Mesangial cell (primary cell): ENCODE measurements around the gene EPS8L2. TPM values are rescaled to one million over a fixed set of nuclear protein-coding genes. Genes with fewer than 3 reads are reported as not detected.

ENCODE experiments used
- total RNA-seq: library from RNA; depleted of rRNA; stranded (reverse); fragments of >200 nt; gene quantifications from 2 replicates; pipeline ENCODE4 v1.2.3, GENCODE V29; 2015

EPS8L2 gene
- total RNA-seq = 104 and 173 TPM in 2 replicates

DNA sequence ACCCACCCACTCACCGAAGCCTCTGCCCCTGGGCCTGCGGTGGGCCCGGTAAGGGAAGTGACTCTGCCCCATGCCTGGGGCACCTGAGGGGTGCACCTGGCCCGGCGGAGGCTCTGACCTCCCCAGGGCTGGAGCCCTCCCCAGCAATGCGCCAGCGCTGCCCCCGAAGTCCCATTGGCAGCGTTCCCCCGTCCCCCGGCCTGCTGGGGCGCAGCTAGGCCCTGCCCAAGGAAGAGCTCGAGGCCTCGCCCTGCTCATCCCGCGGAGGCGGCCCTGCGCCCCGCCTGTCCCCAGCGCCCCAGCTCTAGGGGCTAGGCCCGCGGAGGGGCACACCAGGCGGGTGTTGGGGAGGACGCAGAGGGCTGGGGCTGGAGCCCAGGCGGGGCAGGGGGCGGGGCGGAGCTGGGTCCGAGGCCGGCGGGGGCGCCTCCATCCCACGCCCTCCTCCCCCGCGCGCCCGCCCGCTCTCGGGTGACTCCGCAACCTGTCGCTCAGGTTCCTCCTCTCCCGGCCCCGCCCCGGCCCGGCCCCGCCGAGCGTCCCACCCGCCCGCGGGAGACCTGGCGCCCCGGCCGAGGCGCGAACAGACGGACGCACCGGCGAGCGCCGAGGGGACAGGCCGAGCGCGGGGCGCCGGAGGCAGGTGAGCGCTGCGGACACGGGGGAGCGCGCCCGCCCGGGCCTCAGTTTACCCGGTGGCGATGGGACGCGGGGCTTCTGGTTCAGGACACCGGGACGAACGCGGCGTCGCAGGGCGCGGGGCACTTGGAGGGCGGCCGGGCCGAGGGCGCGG lies at the start of gene EPS8L2:
TSS of gene EPS8L2 (plus strand) at position 586 of the 793 bp plus-strand sequence. CDS start 3,177 bp downstream, outside the sequence.

DNA sequence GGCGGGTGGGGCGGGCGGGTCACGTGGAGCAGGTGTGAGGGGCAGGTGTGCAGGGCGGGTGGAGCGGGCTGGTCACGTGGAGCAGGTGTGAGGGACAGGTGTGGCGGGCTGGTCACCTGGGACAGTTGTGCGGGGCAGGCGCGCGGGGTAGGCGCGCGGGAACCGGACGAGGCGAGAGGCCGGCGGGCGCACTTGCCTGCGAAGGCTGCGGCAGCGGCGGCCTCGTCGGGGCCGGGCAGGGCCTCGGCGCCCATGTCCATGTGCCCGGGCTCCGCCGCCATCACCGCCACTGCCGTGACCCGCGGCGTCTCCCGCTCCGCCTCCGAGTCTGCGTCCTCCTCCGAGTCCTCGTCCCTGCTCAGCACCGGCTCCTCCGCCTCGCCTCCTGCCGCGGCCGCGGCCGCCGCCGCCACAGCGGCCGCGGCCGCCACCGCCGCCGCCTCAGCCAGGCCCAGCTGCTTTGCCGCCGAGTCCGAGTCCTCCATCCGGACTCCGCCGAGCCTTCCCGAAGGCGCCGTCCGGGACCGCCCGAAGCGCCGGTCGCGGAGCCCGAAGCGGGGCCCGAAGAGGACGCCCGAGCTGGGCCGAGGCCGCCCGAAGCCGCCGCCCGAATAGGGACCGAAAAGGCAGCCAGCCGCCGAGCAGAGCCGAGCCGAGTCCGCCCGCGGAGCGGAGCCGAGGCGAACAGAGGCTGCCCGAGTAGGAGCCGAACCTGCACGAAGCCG lies 11.3 kb upstream of the EPS8L2 start, which contains the start of gene DEAF1:
TSS of gene DEAF1 (minus strand) at position 660 of the 725 bp plus-strand sequence. CDS start at position 485, 175 bp downstream.

GRCh38 chr11:695538-696248 lies 10.3 kb upstream of the EPS8L2 start, which contains the start of gene TMEM80:
Gene TMEM80, plus strand, starts transcription at chr11:695816. Its CDS starts 12 bp downstream, at chr11:695828.

DNA sequence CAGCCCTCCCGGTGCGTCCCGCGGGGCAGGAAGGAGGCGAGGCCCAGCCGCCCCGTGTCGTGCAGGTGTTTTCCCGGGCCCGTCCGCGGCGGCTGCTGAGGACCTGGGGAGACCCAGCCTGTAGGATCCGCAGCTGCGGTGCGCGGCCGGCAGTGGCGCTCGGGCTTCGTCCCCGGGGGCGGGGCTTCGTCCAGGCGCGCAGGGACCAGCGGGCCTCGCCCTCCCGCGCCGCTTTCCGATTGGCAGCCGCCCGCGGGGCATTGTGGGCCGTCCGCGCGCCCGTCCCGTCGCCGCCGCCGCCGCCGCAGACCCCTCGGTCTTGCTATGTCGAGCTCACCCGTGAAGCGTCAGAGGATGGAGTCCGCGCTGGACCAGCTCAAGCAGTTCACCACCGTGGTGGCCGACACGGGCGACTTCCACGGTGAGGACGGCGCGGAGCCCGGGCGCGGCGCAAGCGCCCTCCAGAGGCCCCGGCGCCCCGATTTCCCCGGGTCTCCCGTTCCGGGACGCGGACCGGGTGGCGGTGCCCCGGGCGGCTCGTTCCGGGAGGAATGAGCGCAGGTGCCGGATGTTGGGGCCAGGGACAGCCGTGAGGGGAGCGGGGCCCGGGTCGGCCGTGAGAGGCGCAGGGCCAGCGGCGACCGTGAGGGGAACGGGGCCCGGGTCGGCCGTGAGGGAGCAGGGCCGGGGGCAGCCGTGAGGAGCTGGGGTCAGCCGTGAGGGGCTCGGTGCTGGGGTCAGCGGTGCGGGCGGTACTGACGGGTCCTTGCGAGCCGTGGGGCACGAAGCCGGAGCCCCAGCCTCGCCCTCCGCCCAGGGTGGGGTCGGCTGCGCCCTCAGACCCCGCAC lies 41.4 kb downstream of the EPS8L2 start, which contains the start of gene TALDO1:
TSS of gene TALDO1 (plus strand) at position 307 of the 849 bp plus-strand sequence. CDS start at position 325, 18 bp downstream.

Other genes starting within 250 kb of the EPS8L2 start
- gene RNH1, start 199.0 kb upstream of the EPS8L2 start, total RNA-seq = 265 and 319 TPM in 2 replicates
- gene HRAS, start 170.7 kb upstream of the EPS8L2 start, total RNA-seq = 42.5 and 64.7 TPM in 2 replicates
- 0.33 and 2.3 TPM in 2 replicates for gene LRRC56, start 168.7 kb upstream of the EPS8L2 start, total RNA-seq
- gene LMNTD2, start 145.5 kb upstream of the EPS8L2 start, total RNA-seq = 0.65 and 7.2 TPM in 2 replicates
- 63.9 and 121 TPM in 2 replicates for gene RASSF7, start 145.3 kb upstream of the EPS8L2 start, total RNA-seq
- 25.1 and 25.4 TPM in 2 replicates for gene PHRF1, start 129.8 kb upstream of the EPS8L2 start, total RNA-seq
- 24.3 and 35.4 TPM in 2 replicates for gene IRF7, start 90.3 kb upstream of the EPS8L2 start, total RNA-seq
- under 0.01 and 3.9 TPM in 2 replicates for gene CDHR5, start 81.3 kb upstream of the EPS8L2 start, total RNA-seq
- 3.5 TPM in 1 of 2 replicates, not detected in the other for gene SCT, start 79.0 kb upstream of the EPS8L2 start, total RNA-seq
- not detected in 2 replicates for gene DRD4, start 69.0 kb upstream of the EPS8L2 start, total RNA-seq
- gene DEAF1, start 11.0 kb upstream of the EPS8L2 start, total RNA-seq = 52.5 and 78.3 TPM in 2 replicates
- gene TMEM80, start 10.4 kb upstream of the EPS8L2 start, total RNA-seq = 12.2 and 45.6 TPM in 2 replicates
- gene TALDO1, start 41.2 kb downstream of the EPS8L2 start, total RNA-seq = 179 and 256 TPM in 2 replicates
- gene GATD1, start 71.3 kb downstream of the EPS8L2 start, total RNA-seq = 36.2 and 64.3 TPM in 2 replicates
- 0.38 TPM in 1 of 2 replicates, not detected in the other for gene CEND1, start 83.9 kb downstream of the EPS8L2 start, total RNA-seq
- 16.7 and 25.6 TPM in 2 replicates for gene SLC25A22, start 92.0 kb downstream of the EPS8L2 start, total RNA-seq
- 17.7 and 21.0 TPM in 2 replicates for gene PIDD1, start 99.0 kb downstream of the EPS8L2 start, total RNA-seq
- 1,149 and 1,462 TPM in 2 replicates for gene RPLP2, start 103.7 kb downstream of the EPS8L2 start, total RNA-seq
- 26.4 and 49.6 TPM in 2 replicates for gene PNPLA2, start 112.7 kb downstream of the EPS8L2 start, total RNA-seq
- 5.7 and 20.4 TPM in 2 replicates for gene CRACR2B, start 121.7 kb downstream of the EPS8L2 start, total RNA-seq
- 919 and 948 TPM in 2 replicates for gene CD151, start 126.7 kb downstream of the EPS8L2 start, total RNA-seq
- 256 and 373 TPM in 2 replicates for gene POLR2L, start 136.3 kb downstream of the EPS8L2 start, total RNA-seq
- 167 and 224 TPM in 2 replicates for gene TSPAN4, start 136.6 kb downstream of the EPS8L2 start, total RNA-seq
- gene CHID1, start 204.6 kb downstream of the EPS8L2 start, total RNA-seq = 84.4 and 96.6 TPM in 2 replicates
- 56.2 and 89.5 TPM in 2 replicates for gene AP2A2, start 219.6 kb downstream of the EPS8L2 start, total RNA-seq